NCI-H1694 (cell line): ENCODE measurements around the gene PDS5A.
"Not testable (repeated sequence)": the region's sequence is repeated elsewhere in the genome, so short reads cannot be mapped to it uniquely, and the experiment has no call there.

Source experiments
- DNase-seq: peaks from one replicate; lab custom pipeline; 2025; lab: John Stamatoyannopoulos, UW

PDS5A gene

GRCh38 chr4:39838431-39838830 lies 139.3 kb downstream of the PDS5A start:
- not testable (repeated sequence) for DNase-seq

GRCh38 chr4:39834269-39834668 lies 143.4 kb downstream of the PDS5A start:
- no peak for DNase-seq

GRCh38 chr4:39825741-39826231 lies 151.9 kb downstream of the PDS5A start:
- DNase-seq: no peak

- DNase-seq: no peak
Measured at GRCh38 chr4:39825090-39825489, 152.6 kb downstream of the PDS5A start.

GRCh38 chr4:39823191-39823590 lies 154.5 kb downstream of the PDS5A start:
- DNase-seq: no peak

GRCh38 chr4:39822662-39823061 lies 155.0 kb downstream of the PDS5A start:
- no peak for DNase-seq

GRCh38 chr4:39821951-39822350 lies 155.8 kb downstream of the PDS5A start:
- DNase-seq: no peak

- no peak for DNase-seq
Measured at GRCh38 chr4:39820186-39820585, 157.5 kb downstream of the PDS5A start.

- DNase-seq: no peak
Measured at GRCh38 chr4:39818646-39819045, 159.1 kb downstream of the PDS5A start.

- DNase-seq: no peak
Measured at GRCh38 chr4:39814403-39815185, 163.1 kb downstream of the PDS5A start.

GRCh38 chr4:39813761-39814160 lies 163.9 kb downstream of the PDS5A start:
- not testable (repeated sequence) for DNase-seq

GRCh38 chr4:39813033-39813432 lies 164.7 kb downstream of the PDS5A start:
- DNase-seq: not testable (repeated sequence)

- no peak for DNase-seq
Measured at GRCh38 chr4:39812500-39812899, 165.2 kb downstream of the PDS5A start.

- no peak for DNase-seq
Measured at GRCh38 chr4:39808231-39808749, 169.4 kb downstream of the PDS5A start.

GRCh38 chr4:39802005-39802404 lies 175.7 kb downstream of the PDS5A start:
- DNase-seq: no peak

- DNase-seq: not testable (repeated sequence)
Measured at GRCh38 chr4:39792976-39793375, 184.7 kb downstream of the PDS5A start.

- no peak for DNase-seq
Measured at GRCh38 chr4:39792529-39792928, 185.2 kb downstream of the PDS5A start.

GRCh38 chr4:39792128-39792527 lies 185.6 kb downstream of the PDS5A start:
- no peak for DNase-seq

- no peak for DNase-seq
Measured at GRCh38 chr4:39786838-39787237, 190.9 kb downstream of the PDS5A start.

GRCh38 chr4:39785083-39785482 lies 192.6 kb downstream of the PDS5A start:
- DNase-seq: no peak

- DNase-seq: not testable (repeated sequence)
Measured at GRCh38 chr4:39781988-39782387, 195.7 kb downstream of the PDS5A start.
